ENCODE results near the gene ICAM5.

ICAM5 gene

DNA sequence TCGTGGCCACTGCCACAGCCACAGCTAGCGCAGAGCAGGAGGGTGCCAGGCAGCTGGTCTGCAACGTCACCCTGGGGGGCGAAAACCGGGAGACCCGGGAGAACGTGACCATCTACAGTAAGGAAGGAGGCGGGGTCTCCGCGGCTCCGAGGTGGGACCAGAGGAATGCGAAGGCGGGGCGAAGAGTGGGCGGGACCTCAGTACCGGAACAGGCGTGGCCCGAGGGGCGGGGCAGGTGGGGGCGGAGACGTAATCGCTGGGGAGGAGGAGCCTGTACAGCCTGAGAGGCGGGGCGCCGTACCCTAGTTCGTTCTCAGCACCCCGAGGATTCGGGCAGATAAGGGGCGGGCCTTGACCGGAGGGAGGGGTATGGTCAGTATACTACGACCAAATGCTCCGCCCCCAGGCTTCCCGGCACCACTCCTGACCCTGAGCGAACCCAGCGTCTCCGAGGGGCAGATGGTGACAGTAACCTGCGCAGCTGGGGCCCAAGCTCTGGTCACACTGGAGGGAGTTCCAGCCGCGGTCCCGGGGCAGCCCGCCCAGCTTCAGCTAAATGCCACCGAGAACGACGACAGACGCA, 2.5 kb downstream of the ICAM5 start:
- peak; percentile 77 for DNase-seq

DNA sequence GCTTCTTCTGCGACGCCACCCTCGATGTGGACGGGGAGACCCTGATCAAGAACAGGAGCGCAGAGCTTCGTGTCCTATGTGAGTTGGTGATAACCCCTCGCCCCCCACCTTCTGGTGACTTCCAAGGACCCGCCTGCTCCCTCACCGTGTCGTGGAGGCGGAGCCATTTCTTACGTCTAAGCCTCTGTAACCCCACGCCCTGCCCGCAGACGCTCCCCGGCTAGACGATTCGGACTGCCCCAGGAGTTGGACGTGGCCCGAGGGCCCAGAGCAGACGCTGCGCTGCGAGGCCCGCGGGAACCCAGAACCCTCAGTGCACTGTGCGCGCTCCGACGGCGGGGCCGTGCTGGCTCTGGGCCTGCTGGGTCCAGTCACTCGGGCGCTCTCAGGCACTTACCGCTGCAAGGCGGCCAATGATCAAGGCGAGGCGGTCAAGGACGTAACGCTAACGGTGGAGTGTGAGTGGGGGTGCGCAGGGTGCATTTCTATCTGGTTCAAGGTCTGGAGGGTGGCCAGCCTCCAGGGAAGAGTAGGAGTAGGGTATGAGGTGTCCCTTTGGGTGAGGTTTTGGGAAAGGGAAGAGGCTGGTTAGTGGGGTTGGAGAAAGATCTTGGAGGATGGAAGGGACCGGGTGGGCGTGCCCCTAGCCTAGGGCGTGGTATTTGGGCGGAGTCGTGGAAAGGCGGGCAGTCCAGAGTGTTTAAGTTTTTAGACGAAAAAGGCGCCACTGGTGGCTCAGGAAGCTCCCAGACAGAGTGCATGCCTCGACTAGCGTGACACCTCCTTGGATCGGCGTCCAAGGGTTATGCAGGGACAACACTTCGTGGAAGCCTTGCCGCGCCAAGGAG, 3.3 kb downstream of the ICAM5 start:
- no peak for DNase-seq

DNA sequence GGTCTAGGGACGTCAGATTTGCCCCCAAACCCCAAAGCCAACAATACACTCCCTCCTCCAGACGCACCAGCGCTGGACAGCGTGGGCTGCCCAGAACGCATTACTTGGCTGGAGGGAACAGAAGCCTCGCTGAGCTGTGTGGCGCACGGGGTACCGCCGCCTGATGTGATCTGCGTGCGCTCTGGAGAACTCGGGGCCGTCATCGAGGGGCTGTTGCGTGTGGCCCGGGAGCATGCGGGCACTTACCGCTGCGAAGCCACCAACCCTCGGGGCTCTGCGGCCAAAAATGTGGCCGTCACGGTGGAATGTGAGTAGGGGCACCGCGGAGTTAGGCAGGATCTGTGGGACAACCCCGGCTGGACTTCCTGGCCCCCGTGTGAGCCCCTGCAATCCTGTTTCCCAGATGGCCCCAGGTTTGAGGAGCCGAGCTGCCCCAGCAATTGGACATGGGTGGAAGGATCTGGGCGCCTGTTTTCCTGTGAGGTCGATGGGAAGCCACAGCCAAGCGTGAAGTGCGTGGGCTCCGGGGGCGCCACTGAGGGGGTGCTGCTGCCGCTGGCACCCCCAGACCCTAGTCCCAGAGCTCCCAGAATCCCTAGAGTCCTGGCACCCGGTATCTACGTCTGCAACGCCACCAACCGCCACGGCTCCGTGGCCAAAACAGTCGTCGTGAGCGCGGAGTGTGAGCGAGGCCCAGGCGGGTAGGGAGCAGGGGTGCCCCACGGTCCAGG, 4.0 kb downstream of the ICAM5 start:
- no peak for DNase-seq

DNA sequence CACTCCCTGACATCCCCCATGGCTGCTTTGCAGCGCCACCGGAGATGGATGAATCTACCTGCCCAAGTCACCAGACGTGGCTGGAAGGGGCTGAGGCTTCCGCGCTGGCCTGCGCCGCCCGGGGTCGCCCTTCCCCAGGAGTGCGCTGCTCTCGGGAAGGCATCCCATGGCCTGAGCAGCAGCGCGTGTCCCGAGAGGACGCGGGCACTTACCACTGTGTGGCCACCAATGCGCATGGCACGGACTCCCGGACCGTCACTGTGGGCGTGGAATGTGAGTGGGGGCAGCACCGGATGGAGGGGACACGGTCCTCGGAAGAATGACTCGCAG, 4.6 kb downstream of the ICAM5 start:
- DNase-seq = no peak

DNA sequence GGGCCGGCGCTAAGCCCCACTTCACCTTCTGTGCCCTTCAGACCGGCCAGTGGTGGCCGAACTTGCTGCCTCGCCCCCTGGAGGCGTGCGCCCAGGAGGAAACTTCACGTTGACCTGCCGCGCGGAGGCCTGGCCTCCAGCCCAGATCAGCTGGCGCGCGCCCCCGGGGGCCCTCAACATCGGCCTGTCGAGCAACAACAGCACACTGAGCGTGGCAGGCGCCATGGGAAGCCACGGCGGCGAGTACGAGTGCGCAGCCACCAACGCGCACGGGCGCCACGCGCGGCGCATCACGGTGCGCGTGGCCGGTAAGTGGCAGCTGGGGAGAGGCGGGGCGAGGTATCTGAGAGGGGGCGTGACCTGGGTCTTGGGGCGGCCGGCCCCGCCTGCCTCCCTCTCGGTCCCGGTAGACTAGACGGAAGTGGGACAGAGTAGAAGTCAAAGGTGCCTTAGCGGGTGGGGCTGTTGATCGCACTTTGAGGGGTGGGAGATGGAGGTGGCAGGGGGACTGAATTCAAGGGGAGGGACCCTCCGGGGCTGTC, 5.6 kb downstream of the ICAM5 start:
- DNase-seq = peak; percentile 85

DNA sequence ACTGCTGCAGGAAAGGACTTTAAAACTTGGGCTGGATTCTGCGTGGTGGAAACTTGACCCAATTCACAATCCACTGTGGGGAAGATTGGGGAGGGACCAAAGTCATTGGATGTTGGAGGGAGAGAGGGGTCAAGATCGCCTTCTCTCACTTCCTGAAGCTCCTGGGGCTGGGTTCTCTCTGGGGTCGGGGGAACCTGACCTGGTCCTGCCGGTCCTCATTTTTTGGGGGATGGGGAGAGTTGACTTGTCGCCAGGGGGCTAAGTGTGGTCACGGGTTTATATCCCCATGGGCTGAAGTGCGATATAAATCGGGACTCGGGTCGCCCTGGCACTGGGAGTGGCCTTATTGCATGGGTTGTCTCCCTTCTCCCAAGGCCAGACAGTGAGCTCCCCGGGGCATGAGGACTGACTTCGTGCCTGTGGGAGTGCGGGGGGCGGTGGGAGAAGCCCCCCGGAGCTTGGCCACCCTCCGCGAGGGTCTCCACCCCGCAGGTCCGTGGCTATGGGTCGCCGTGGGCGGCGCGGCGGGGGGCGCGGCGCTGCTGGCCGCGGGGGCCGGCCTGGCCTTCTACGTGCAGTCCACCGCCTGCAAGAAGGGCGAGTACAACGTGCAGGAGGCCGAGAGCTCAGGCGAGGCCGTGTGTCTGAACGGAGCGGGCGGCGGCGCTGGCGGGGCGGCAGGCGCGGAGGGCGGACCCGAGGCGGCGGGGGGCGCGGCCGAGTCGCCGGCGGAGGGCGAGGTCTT, 6.3 kb downstream of the ICAM5 start:
- DNase-seq = no peak

DNA sequence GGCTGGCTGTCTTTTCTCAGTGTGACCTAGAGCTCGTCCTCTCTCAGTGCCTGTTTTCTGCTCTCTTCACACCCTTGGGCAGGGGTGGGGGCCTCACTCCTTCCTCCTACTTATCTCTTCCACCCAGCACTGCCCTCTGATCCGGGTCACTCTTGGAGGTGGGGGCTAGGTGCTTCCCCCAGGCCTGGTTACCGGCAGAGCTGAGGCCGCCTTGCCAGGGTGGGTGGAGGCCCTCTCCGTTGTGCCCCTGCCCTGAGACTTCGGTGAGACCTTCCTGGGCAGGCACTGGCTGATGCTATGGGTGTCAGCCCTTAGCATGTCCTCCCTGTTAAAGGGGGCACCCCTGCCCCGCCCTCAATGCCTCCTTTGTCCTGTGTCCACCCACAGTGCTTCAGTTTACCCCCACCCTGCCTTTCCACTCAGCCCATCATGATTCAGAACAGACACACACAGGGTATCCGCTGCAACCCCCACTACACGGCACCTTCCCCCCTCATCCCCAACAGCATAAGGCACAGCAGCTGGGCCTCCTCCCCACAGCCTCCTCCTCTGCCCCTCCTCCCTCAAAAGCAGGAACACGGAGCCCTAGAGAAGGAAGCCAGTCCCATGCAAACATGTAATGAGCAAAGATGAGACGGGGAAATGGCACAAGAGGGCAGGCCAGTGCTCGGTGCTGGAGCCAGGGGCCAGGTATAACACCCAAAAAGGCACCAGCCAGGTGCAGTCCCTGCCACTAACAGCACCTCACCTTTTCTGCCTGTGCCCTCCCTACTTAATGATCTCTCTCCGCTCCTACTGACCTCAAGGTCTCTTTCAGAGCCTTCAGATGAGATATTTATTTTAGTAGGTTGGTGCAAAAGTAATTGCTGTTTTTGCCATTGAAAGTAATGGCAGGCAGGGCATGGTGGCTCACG, 10.1 kb downstream of the ICAM5 start:
- no peak for DNase-seq

DNA sequence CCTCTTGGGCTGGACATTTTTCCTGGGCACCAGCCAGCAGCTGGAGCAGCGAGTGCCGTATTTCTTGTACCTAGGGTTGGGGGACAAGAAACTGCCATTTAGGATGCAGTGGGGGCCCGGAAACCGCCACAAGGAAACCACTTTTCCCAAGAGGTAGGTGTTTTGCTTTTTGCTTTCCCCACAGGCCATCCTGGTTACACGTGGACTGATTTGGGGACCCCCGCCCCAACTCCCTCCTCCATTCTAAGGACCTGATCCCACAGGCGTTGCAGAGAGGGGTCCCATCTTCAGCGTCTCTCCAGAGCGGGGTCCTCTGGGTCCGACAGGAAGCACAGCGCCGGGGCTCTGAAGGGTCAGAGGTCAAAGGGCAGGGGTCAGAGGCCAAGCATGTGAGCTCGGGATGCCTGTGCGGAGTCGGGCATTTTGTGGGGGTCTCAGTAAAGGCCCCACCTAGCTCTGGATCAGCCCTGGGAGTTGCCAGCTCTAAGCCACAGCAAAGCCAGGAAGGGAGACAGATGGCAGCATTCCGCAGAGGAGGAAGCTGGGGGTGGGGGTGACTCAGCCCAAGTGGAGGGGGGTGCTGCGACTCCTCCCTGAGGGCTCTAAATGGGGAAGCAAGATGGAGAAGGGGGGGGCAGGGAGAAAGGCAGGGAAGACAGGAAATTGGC, 15.5 kb downstream of the ICAM5 start:
- no peak for DNase-seq

DNA sequence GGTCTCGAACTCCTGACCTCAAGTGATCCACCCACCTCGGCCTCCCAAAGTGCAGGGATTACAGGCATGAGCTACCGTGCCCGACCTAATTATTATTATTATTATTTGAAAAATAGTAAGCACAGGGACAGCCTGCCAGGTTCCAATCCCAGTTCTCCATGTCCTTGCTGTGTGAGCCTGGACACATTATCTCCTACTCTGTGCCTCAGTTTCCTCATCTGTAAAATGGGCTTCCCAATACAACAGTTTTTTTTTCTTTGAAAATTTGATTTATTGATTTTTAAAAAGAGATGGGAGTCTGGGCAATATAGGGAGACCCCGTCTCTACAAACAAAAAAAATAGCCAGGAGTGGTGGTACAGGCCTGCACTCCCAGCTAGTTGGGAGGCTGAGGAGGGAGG, 16.6 kb downstream of the ICAM5 start:
- DNase-seq = no peak

DNA sequence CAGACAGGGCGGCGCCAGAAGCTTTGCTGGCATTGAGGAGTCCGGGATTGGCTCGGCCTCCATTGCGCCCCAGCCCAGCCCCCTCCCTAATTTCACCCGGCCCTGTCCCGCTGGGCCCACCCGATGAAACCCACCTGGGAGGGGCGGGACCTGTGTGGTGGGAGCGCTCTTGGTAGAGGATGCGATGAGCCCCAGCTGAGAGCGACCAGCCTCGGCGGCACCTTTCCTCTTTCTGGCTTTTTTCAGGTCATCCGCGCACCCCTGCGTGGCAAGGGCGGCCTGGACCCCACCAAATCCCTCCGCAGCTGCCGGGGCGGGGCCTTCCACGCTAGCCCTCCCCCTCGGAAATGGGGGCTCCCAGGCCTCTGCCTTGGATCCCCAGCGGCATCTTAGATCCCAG, 19.7 kb downstream of the ICAM5 start, which contains the start of gene ZGLP1:
Gene ZGLP1 (minus strand): TSS at position 393 of the 400 bp plus-strand sequence.
- no peak for DNase-seq

DNA sequence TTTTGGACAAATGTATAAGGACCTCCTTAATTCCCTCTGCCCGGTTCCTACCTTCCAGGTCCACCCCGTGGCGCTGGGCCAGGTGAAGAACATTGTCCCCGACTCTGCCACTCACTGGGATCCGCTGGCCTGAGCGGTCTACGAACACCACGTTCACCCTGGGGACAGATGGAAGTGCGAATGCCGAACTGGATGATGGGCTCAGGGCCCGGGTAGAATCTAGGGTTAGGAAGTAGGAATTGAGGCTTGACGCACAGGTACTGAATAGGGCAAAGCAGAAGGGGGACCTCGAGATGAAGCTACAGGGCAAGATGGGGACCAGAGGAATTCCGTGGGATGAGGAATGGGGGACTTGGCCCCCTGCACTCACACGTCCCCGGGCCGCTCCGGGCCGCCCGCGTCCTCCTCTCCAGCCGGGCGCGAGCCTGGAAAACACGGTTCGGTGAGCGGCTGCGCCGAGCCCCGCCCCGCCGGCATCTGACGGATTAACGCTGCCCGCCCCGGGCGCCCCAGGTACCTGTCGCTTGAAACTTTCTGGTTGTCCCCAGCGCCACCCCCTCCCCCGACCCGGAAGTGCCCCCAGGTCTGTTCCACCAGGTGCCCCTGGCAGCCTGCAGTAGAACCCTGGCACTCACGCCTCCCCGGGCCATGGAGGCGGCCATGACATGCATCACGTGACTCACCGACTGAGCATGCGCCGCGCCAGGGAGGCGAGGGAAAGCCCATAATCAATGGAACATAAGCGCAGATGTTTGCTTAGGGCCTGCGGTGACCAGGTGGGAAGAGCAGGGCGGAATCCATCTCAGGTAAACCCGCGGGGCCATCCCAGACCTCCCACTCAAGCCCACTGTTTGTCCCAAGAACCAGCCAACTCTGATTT, 25.8 kb downstream of the ICAM5 start, which contains the start of gene FDX2:
Gene FDX2 (minus strand): TSS at position 681 of the 880 bp plus-strand sequence. CDS start 19 bp downstream, at position 662.
- DNase-seq = peak; percentile 92

DNA sequence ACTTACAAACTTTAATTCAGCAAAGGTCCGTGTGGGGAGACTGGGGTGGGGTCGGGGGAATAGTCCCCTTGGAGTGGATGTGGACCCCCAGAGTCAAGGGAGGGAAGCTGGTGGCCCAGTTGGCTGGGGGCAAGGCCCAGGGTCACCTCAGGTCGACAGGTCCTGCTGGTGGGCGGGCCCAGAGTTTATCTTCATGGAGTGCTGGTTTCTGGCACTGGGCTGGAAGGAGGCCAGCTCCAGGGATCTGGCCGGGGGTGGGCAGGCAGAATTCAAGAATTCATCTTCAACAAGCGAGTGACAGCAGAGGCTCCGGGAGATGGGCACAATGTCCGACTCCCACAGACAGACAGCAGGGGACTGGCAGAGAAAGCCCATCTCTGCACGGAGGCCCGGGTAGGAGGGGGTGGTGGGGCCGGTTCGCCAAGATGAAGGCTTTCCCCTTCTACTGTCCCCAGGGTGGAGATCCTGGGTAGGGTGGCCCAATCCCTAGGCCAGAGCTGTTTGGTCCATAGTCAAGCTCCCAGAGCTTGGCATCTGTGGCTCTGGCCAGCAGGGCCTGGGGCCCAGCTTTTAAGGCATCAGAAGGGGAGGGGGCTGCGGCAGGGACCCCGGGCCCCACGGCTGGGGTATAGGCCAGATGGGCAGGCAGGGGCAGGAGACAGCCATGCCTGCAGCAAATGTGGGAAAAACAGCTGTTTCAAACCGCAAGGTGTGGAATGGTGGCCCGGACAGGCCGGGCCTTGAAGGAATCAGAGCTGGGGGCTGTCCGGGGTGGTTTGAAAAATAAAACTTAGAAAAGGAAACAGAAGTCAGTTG, 26.7 kb downstream of the ICAM5 start:
- no peak for DNase-seq

DNA sequence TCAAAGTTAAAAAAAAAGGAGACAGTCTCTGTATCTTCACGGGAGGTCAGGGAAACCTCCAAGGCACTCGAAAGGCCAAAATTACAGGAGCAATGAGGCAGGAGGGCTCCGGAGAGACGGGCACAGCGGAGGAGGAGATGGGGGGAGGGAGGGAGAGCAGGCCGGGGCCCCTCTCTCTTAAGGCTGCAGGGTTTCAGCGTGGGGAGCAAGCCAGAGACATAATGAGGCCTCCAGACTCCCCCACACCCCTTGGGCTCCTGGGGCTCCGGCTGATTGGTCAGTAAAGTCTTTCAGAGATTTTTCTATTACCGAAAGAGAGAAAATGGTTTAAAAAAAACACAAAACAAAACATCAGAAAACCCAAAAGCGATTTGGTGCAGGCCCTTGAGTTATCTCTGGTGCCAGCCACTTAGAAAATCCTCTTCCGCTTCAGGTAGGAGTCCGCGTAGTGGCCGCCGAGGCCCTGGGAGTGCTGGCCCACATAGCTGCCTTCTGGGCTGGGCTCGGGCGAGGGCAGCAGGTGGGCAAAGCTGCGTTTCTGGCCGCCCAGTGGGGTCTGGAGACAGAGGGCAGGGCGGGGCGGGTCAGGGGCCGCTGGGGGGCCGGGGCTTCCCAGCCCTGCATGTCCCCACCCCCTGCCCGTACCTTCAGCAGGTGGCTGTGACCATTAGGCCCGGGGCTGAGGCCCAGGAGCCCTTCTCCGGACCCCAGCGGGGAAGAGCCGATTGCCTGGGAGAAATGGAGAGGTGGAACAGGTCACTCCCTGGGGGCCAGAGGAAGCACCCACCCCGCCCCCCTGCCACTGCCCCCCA, 27.5 kb downstream of the ICAM5 start:
- DNase-seq = no peak

DNA sequence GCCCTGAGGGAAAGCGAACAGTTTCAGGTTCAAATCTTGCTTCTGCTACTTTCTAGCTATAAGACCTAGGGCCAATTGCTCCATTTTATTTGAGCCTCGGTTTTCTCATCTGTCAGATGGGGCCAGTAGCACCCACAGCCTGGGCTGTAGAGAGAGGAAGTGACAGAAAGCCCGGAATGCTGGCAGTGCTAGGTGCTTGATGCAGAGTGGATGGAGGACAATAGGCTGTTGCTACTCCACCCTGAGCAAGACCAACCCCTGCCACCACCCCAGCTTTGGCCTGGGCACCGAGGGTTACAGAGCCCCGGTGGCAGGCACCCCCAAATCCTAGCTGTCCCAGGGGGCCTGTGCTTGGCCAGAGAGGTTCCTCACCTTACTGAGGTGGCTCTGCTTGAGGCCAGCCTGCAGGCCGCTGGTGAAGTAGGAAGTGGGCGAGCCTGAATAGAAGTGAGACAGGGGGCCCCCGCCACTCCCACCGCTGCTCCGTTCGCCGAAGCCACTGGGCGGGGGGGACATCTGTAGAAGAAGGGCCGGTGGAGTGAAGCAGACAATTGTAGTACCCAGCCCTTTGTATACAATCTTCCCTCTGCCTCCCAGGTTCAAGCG, 28.2 kb downstream of the ICAM5 start:
- no peak for DNase-seq

DNA sequence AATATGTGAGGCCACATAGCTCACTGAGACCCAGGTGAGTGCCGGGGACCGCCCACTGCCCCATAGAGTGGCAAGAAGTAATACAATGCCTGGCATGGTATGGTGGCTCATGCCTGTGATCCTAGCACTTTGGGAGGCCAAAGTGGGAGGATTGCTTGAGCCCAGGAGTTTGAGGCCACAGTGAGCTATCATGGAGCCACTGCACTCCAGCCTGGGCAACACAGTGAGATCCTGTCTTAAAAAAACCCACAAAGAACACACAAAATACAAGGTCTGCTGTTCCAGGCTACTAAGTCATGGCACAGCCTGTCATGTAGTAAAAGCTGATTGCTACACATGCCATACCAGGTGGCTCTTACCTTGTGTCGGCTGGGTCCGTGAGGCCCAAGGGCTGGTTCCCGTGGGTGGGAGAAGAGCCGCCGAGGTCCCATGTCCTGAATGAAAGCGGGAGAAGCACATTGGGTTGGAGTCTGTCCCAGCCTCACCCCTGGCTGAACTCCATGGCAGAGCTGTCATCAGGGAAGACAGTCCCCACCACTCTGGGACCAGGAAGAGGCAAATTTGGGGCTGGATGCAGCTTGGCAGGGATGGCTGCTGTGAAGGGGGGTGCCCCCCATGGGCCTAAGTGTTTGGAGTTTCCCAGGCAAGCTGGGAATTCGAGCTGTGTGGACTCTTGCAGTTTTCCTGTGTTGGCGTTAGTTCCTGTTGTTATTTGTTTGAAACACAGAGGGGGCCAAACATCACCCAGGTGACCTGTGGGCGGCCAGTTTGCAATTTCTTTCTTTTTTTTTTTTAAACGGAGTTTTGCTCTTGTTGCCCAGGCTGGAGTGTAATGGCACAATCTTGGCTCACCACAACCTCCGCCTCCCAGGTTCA, 29.3 kb downstream of the ICAM5 start:
- no peak for DNase-seq

DNA sequence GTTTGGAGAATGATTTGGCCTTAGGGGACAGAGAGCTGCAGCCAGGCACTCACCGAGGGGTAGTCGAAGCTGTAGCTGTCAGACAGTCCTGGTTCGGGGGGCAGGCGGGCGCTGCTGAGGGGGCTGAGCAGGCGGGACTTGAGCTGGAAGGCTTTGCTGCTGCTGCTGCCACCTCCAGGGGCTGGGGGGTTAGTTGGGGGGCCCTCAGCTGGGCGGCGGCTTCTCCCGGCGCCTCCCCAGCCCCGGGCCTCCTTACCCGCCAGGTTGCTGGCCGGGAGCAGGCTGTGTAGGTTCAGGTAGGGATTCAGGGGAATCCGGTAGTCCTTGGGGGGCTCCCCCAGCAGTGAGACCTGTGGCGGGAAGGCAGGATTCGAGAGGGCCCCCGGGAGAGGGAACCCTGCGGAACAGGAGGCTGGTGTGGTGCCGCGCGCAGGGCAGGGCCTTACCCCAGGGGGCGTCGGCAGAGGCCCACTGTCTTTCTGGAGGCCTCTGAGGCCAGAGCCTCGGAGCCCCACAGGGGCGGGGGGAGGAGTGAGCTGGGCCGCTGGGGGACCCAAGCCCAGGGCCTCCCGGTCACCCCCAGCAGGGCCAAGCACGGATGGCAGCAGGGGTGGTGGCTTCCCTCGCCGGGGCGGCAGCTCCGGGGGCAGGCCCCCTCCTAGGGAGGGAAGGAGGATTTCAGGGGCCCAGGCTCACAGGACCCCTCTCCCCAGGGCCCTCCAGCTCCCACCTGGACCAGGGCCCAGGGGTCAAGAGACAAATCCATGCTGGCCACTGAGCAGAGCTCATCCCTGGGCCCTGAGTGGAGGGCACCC, 31.1 kb downstream of the ICAM5 start:
- no peak for DNase-seq
